SK-N-MC (cell line): ENCODE data around the gene LGR6.

ENCODE experiments used
- DNase-seq: peaks from one replicate; pipeline ENCODE4 v3.0.0-alpha.2; 2011; ENCODE audit warnings: low read depth, low spot score
- H3K27ac ChIP-seq: fragments of 200-600 bp; sonication (generic); 2 replicates; pipeline ENCODE4 v1.5.1; 2016; ENCODE audit warnings: mixed run types
- H3K36me3 ChIP-seq: fragments of 200-600 bp; sonication (generic); 2 replicates; pipeline ENCODE4 v1.6.1; 2017; ENCODE audit warnings: antibody characterized with exemption, low read length, mixed read lengths; ENCODE audit not compliant: insufficient read depth
- H3K4me3 ChIP-seq: fragments of 200-600 bp; sonication (generic); 2 replicates; pipeline ENCODE4 v1.5.1; 2016
- H3K9ac ChIP-seq: fragments of 200-600 bp; sonication (generic); 2 replicates; pipeline ENCODE4 v1.8.0; 2017; ENCODE audit warnings: mixed run types, mixed read lengths; ENCODE audit not compliant: insufficient read length
- H3K9me3 ChIP-seq: fragments of 200-600 bp; sonication (generic); 2 replicates; pipeline ENCODE4 v1.6.1; 2017; ENCODE audit warnings: low read depth, mild to moderate bottlenecking, antibody characterized with exemption, low read length, moderate library complexity, mixed read lengths
- EZH2 ChIP-seq: fragments of 200-600 bp; sonication (generic); IDR thresholded peaks from one replicate; pipeline ENCODE4 v1.6.1; 2017; ENCODE audit warnings: antibody characterized with exemption
- FOXP2 ChIP-seq: optimal IDR thresholded peaks from 2 replicates; pipeline ENCODE3; 2011; ENCODE audit warnings: mild to moderate bottlenecking, moderate library complexity; ENCODE audit not compliant: insufficient read depth; ENCODE audit errors: extremely low read length, control extremely low read depth
- POLR2AphosphoS5 ChIP-seq: IDR thresholded peaks from 2 replicates; pipeline ENCODE4 v1.6.1; 2012; ENCODE audit warnings: mild to moderate bottlenecking, low read depth, low read length, borderline replicate concordance

The LGR6 gene

DNA sequence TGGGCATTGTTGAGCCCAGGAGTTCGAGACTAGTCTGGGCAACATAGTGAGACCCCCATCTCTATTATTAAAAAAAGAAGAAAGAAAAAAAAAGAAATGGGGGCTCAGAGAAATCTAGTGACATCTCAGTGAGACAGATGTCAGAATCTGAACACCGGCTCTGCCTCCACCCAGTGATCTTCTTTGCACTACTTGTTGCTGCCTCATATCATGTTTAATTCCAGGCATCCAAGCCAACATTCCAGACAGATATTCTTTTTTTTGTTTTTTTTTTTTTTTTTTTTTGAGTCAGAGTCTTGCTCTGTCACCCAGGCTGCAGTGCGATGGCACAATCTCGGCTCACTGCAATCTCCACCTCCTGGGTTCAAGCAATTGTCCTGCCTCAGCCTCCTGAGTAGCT lies 44.0 kb upstream of the LGR6 start:
- TF ChIP-seq EZH2 (no peak), POLR2AphosphoS5 (no peak), FOXP2 (no peak)
- H3K9me3 ChIP-seq: no peaks in the 10 kb centered on the region
- no peak overlapping the region for H3K9ac ChIP-seq
- DNase-seq: no peak
- no peak overlapping the region for H3K27ac ChIP-seq
- H3K4me3 ChIP-seq: no peak overlapping the region
- no peaks in the 10 kb centered on the region for H3K36me3 ChIP-seq

DNA sequence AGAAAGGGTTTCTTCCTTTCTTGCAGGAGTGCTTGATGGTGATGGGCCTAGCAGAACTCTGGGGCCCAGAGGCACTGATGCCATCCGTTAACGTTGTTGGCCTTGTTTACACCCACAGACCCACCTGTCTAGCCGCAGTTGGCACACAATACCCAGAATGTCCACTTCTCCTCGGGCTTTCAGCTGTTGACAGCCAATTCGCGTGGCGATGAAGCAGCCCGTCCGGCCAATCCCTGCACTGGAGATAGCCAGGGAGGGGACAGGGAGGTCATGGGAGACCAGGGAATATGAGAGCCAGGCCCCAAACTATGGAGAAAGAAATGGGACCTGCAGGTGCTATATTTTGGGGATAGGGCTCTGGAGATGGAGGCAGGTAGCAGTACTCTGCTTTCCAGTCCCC lies 43.4 kb upstream of the LGR6 start:
- no peak overlapping the region for H3K27ac ChIP-seq

DNA sequence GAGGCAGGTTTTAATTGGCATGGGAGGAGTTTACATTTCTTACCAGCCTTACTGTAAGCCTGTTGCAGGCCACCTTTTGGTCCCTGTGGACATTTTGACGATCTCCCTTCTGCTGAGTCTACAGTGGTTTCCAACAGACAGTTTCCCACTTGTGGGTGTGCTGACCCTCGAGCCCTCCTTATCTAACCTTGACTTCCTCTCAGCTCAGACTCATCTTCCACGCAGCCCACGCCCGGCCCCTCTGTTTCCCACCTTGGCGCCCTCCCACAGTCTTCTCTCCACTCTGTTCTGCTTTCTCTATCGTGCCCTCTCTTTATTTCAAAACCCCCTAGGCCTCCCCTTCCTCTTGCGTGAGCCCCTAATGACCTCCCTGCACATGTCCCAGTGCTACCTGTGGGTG lies 43.0 kb upstream of the LGR6 start:
- no peak for DNase-seq
- no peak for TF ChIP-seq FOXP2
- TF ChIP-seq POLR2AphosphoS5: no peak
- TF ChIP-seq EZH2: no peak
- no peak overlapping the region for H3K4me3 ChIP-seq
- no peaks in the 10 kb centered on the region for H3K36me3 ChIP-seq
- no peak overlapping the region for H3K27ac ChIP-seq
- no peak overlapping the region for H3K9ac ChIP-seq
- no peaks in the 10 kb centered on the region for H3K9me3 ChIP-seq

More for the DNA sequence above, 43.4 kb upstream of the LGR6 start:
- no peaks in the 10 kb centered on the region for H3K36me3 ChIP-seq
- H3K4me3 ChIP-seq: no peak overlapping the region
- no peak for DNase-seq
- TF ChIP-seq FOXP2 (no peak), EZH2 (no peak), POLR2AphosphoS5 (no peak)
- H3K9ac ChIP-seq: no peak overlapping the region
- no peaks in the 10 kb centered on the region for H3K9me3 ChIP-seq

DNA sequence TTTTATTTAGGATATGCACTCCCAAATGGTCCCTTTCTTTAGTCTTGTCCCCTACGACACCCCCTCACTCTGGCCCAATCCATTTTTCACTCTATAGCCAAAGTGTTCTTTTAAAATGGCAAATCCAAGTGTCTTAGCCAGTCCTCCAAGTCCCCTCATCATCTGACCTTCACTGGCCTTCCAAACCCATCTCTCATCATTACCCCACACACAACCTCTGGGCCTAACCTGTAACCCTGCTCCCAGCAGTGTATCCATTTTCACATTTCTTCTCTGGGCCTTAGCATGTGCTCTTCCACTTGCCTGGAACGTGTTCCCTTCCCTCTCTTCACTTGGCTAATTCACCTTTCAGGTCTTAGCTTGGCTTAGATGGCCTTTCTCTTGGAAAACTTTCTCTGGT lies 42.6 kb upstream of the LGR6 start:
- Histone ChIP-seq H3K9me3 (no peaks in the 10 kb centered on the region), H3K9ac (no peak overlapping the region), H3K27ac (no peak overlapping the region), H3K4me3 (no peak overlapping the region), H3K36me3 (no peaks in the 10 kb centered on the region)
- DNase-seq: no peak
- TF ChIP-seq EZH2: no peak
- TF ChIP-seq FOXP2: no peak
- TF ChIP-seq POLR2AphosphoS5: no peak

DNA sequence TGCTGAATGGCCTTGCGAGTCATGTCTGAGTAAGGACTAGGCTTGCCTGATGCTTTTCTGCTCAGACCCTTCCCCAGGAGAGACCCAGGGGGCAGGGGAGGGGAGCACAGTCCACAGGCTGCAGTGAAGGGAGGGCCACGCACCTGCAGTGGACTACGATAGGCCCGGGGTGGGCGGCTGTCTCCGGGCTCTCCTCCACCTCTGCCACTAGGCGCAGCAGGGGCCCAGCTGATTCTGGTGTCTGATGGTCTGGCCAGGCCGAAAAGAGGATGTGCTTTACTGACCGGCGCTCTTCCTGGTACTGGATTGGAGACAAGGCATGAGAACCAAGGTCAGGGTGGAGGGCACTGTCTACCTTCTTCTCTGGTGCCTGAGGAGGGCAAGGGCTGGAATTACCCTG lies 41.2 kb upstream of the LGR6 start:
- TF ChIP-seq FOXP2 (no peak), EZH2 (no peak), POLR2AphosphoS5 (no peak)
- H3K27ac ChIP-seq: no peak overlapping the region
- no peak overlapping the region for H3K9ac ChIP-seq
- no peaks in the 10 kb centered on the region for H3K36me3 ChIP-seq
- no peak for DNase-seq
- H3K4me3 ChIP-seq: no peak overlapping the region
- no peaks in the 10 kb centered on the region for H3K9me3 ChIP-seq

DNA sequence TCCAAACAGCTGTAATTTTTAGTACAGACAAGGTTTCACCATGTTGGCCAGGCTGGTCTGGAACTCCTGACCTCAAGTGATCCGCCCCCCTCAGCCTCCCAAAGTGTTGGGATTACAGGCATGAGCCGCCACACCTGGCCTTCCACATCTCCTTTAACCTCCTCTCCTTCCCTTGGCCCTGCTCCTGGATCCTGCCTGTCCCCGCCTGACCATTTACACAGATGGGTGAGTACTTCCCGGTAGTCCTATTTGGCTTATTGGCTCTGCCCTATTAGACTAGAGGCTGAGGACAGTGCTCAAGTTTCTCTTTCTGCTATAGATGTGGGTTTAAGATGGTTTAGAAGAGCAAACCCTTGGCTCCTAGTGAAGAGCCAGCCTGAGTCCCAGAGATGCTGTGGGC lies 40.3 kb upstream of the LGR6 start:
- no peaks in the 10 kb centered on the region for H3K36me3 ChIP-seq

DNA sequence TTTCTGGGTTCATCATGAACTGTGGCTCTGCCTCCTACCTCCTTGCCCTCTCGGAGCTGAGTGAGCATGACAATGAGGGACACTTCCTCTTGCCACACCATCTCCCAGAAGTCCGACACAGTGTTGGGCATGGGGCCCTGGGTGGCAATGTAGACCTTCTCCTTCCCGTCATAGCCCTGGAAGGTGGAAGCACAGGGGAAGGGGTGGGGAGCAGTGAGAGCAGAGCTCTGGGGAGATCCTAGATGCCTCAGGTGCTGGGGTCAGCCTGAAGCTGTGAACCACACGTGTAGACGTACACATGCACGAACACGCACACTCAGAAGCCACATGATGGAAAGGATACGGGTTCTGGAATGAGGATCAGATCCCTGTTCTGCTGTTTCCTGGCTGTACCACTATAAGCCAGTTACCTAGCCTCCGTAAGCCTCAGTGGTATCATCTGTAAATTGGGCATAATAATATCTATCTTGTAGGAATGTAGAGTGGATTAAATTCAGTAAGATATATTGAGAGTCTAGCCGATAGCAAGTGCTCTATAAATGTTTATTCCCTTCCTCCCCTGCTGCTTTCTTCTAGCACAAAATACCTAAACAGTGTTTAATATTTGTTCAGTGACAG lies 39.3 kb upstream of the LGR6 start:
- no peaks in the 10 kb centered on the region for H3K36me3 ChIP-seq
- DNase-seq: no peak

More for the DNA sequence above, 40.3 kb upstream of the LGR6 start:
- DNase-seq: no peak
- H3K9me3 ChIP-seq: no peaks in the 10 kb centered on the region
- H3K4me3 ChIP-seq: no peak overlapping the region
- TF ChIP-seq FOXP2 (no peak), POLR2AphosphoS5 (no peak)
- no peak overlapping the region for H3K27ac ChIP-seq
- no peak overlapping the region for H3K9ac ChIP-seq

DNA sequence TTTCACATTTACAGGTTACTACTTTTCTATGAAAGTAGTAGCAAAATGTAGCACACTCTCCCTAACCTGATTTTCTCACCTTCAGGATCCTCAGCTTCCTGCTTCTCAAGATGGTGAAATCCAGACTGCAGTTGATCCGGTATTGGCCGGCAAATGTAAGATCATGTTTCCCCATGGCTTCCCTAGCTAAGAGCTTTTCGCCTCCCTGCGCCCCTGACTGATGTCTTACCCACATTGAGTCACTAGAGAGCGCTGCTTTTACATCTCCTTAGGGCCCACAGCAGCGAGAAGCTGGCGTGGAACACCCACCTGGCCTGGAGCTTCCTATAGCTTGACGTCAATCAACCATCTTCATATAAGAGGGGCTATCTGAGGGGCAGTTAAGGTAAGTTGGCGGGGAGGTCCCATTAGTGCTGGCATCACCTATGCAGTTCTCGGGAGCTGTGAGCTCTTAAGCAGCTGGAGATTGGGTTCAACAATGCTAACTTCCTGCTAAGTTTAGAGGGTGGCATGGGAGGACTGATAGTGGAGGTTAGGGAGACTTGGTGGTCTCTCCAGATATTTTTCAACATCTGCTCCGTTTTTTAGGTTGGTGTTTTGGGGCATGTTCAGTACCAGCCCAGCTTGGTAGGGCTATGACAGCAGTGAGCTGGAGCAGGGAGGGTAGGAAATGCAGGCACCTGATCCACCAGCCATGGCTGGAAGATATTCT lies 38.7 kb upstream of the LGR6 start:
- Histone ChIP-seq H3K9ac (no peak overlapping the region), H3K4me3 (no peak overlapping the region), H3K9me3 (no peaks in the 10 kb centered on the region), H3K27ac (no peak overlapping the region), H3K36me3 (no peaks in the 10 kb centered on the region)
- no peak for TF ChIP-seq FOXP2
- no peak for TF ChIP-seq EZH2
- no peak for TF ChIP-seq POLR2AphosphoS5
- DNase-seq: no peak

More for the DNA sequence above, 39.3 kb upstream of the LGR6 start:
- TF ChIP-seq POLR2AphosphoS5 (no peak), EZH2 (no peak), FOXP2 (no peak)
- H3K4me3 ChIP-seq: no peak overlapping the region
- no peak overlapping the region for H3K9ac ChIP-seq
- no peaks in the 10 kb centered on the region for H3K9me3 ChIP-seq
- H3K27ac ChIP-seq: no peak overlapping the region
